Esophagus muscularis mucosa (tissue), 4 donors: Measurements from ENCODE around the gene TEFM.

Experiments used
- CTCF ChIP-seq, 3 experiments: fragments of 200-600 bp in 2 of 3; fragments of 450-650 bp in 1 of 3; sonication (generic) in 2 of 3; IDR thresholded peaks; one replicate each; pipeline ENCODE4 v1.5.1; 2017 to 2019; ENCODE audit warnings: antibody characterized with exemption in 3 of 3, mild to moderate bottlenecking in 2 of 3, moderate library complexity in 1 of 3
- EP300 ChIP-seq: sonication (generic); formaldehyde crosslinking; IDR thresholded peaks from one replicate; pipeline ENCODE4 v1.6.1; 2017; ENCODE audit warnings: antibody characterized with exemption
- POLR2AphosphoS5 ChIP-seq, 2 donors: sonication (generic); formaldehyde crosslinking; IDR thresholded peaks; one replicate each; pipeline ENCODE4 v1.6.1; 2017; ENCODE audit warnings: antibody characterized with exemption in 2 of 2

- TF ChIP-seq CTCF (IDR thresholded peaks at IDR 0.05) (no peak), POLR2AphosphoS5 (IDR thresholded peaks at IDR 0.05) (no peak), EP300 (no peak)
Observed at GRCh38 chr17:30933966-30934365, 27.9 kb upstream of the TEFM start.
